ENCODE data around the gene TMPRSS11B.
"Not testable (repeated sequence)": the region's sequence is repeated elsewhere in the genome, so short reads cannot be mapped to it uniquely, and the experiment has no call there.

The TMPRSS11B gene

GRCh38 chr4:68245594-68245993 is at the start of gene TMPRSS11B:
TMPRSS11B (minus strand) TSS chr4:68245694; CDS start chr4:68245558, 136 bp downstream.
- no peaks in the 10 kb centered on the region for H3K27me3 ChIP-seq
- intact Hi-C loops (cut with DNase I; ENCODE audit: low total_unique reads) = no loop called here
- TF ChIP-seq CTCF (IDR thresholded peaks at IDR 0.05) = no peak
- no peaks in the 10 kb centered on the region for H3K4me1 ChIP-seq
- no peak within 1 kb of the TSS for H3K4me3 ChIP-seq
- no peaks in the 10 kb centered on the region for H3K36me3 ChIP-seq
- no peak for DNase-seq
- H3K9me3 ChIP-seq = no peaks in the 10 kb centered on the region
- no peak within 1 kb of the TSS for H3K27ac ChIP-seq

- H3K4me3 ChIP-seq = no peak overlapping the region
- H3K4me1 ChIP-seq = no peaks in the 10 kb centered on the region
- no peaks in the 10 kb centered on the region for H3K27me3 ChIP-seq
- H3K36me3 ChIP-seq = no peaks in the 10 kb centered on the region
- TF ChIP-seq CTCF (IDR thresholded peaks at IDR 0.05) = no peak
- H3K27ac ChIP-seq = no peak overlapping the region
- no peak for DNase-seq
- no peaks in the 10 kb centered on the region for H3K9me3 ChIP-seq
- intact Hi-C loops (cut with DNase I; ENCODE audit: low total_unique reads) = no loop called here
These were observed 45.8 kb upstream of the TMPRSS11B start for GRCh38 chr4:68291256-68291655.

GRCh38 chr4:68288393-68288740 is 42.9 kb upstream of the TMPRSS11B start:
- DNase-seq = no peak
- intact Hi-C loops (cut with DNase I; ENCODE audit: low total_unique reads) = no loop called here
- Histone ChIP-seq H3K27me3 (no peaks in the 10 kb centered on the region), H3K27ac (no peak overlapping the region), H3K4me3 (no peak overlapping the region), H3K9me3 (no peaks in the 10 kb centered on the region), H3K4me1 (no peaks in the 10 kb centered on the region), H3K36me3 (no peaks in the 10 kb centered on the region)
- no peak for TF ChIP-seq CTCF (IDR thresholded peaks at IDR 0.05)

- no peaks in the 10 kb centered on the region for H3K4me1 ChIP-seq
- no peak overlapping the region for H3K27ac ChIP-seq
- intact Hi-C loops (cut with DNase I; ENCODE audit: low total_unique reads) = no loop called here
- TF ChIP-seq CTCF (IDR thresholded peaks at IDR 0.05) = no peak
- H3K9me3 ChIP-seq = no peaks in the 10 kb centered on the region
- H3K27me3 ChIP-seq = no peaks in the 10 kb centered on the region
- no peak for DNase-seq
- H3K4me3 ChIP-seq = no peak overlapping the region
- no peaks in the 10 kb centered on the region for H3K36me3 ChIP-seq
These were observed 42.4 kb upstream of the TMPRSS11B start for GRCh38 chr4:68287704-68288392.

GRCh38 chr4:68283714-68284113 is 38.2 kb upstream of the TMPRSS11B start:
- Histone ChIP-seq H3K27me3 (no peaks in the 10 kb centered on the region), H3K4me1 (no peaks in the 10 kb centered on the region), H3K36me3 (no peaks in the 10 kb centered on the region), H3K9me3 (no peaks in the 10 kb centered on the region), H3K27ac (no peak overlapping the region), H3K4me3 (no peak overlapping the region)
- intact Hi-C loops (cut with DNase I; ENCODE audit: low total_unique reads) = no loop called here
- DNase-seq = no peak
- no peak for TF ChIP-seq CTCF (IDR thresholded peaks at IDR 0.05)

- Histone ChIP-seq H3K4me1 (no peaks in the 10 kb centered on the region), H3K36me3 (no peaks in the 10 kb centered on the region), H3K27ac (no peak overlapping the region), H3K27me3 (no peaks in the 10 kb centered on the region), H3K4me3 (no peak overlapping the region), H3K9me3 (no peaks in the 10 kb centered on the region)
- no peak for DNase-seq
- intact Hi-C loops (cut with DNase I; ENCODE audit: low total_unique reads) = no loop called here
- TF ChIP-seq CTCF (IDR thresholded peaks at IDR 0.05) = no peak
These were observed 37.6 kb upstream of the TMPRSS11B start for GRCh38 chr4:68283095-68283494.

- H3K9me3 ChIP-seq; H3K36me3 ChIP-seq; intact Hi-C loops (cut with DNase I; ENCODE audit: low total_unique reads); H3K4me1 ChIP-seq; H3K27me3 ChIP-seq; H3K4me3 ChIP-seq; H3K27ac ChIP-seq; DNase-seq: not testable (repeated sequence)
These were observed 36.6 kb upstream of the TMPRSS11B start for GRCh38 chr4:68281796-68282740.

Measured in tibial artery (tissue), 4 donors.